Endometrial microvascular endothelial cells (primary cell): ENCODE measurements around the gene PVRIG. TPM values are rescaled to one million over a fixed set of nuclear protein-coding genes. Genes with fewer than 3 reads are reported as not detected.
"Not testable (repeated sequence)": the region's sequence is repeated elsewhere in the genome, so short reads cannot be mapped to it uniquely, and the experiment has no call there.

ENCODE experiments used
- in situ Hi-C: cut with HindIII; loops from 2 replicates; pipeline ENCODE4 v1.10.0; 2017; ENCODE audit warnings: low sequenced_read_pairs, low pct_unique_long_range_greater_than_20kb; ENCODE audit errors: inconsistent ontology term
- total RNA-seq: library from RNA; depleted of rRNA; stranded (reverse); fragments of >200 nt; gene quantifications from one replicate; pipeline ENCODE4 v1.2.3, GENCODE V29; 2015; ENCODE audit errors: inconsistent ontology term

PVRIG gene
- total RNA-seq, 1 donor from 2014 or later, result not detected

- in situ Hi-C loops, result no loop called here
Observed at GRCh38 chr7:100266576-100267354, 47.0 kb downstream of the PVRIG start.

- in situ Hi-C loops, result no loop called here
Observed at GRCh38 chr7:100267648-100268047, 47.9 kb downstream of the PVRIG start.

- in situ Hi-C loops, result not testable (repeated sequence)
Observed at GRCh38 chr7:100268882-100269281, 49.1 kb downstream of the PVRIG start.

- in situ Hi-C loops, result not testable (repeated sequence)
Observed at GRCh38 chr7:100269306-100270045, 49.7 kb downstream of the PVRIG start.

GRCh38 chr7:100270046-100270918 lies 50.5 kb downstream of the PVRIG start:
- in situ Hi-C loops, result not testable (repeated sequence)

Other genes starting within 250 kb of the PVRIG start
- gene AZGP1, start 243.9 kb upstream of the PVRIG start, total RNA-seq, result not detected
- 13.8 TPM for gene ZKSCAN1, start 204.4 kb upstream of the PVRIG start, total RNA-seq
- 6.0 TPM for gene ZSCAN21, start 170.2 kb upstream of the PVRIG start, total RNA-seq
- 14.9 TPM for gene ZNF3, start 138.2 kb upstream of the PVRIG start, total RNA-seq
- gene COPS6, start 131.0 kb upstream of the PVRIG start, total RNA-seq, result 158 TPM
- gene MCM7, start 118.6 kb upstream of the PVRIG start, total RNA-seq, result 168 TPM
- 54.1 TPM for gene AP4M1, start 118.3 kb upstream of the PVRIG start, total RNA-seq
- gene TAF6, start 100.6 kb upstream of the PVRIG start, total RNA-seq, result 101 TPM
- gene CNPY4, start 100.3 kb upstream of the PVRIG start, total RNA-seq, result 28.3 TPM
- 5.1 TPM for gene MBLAC1, start 93.0 kb upstream of the PVRIG start, total RNA-seq
- gene LAMTOR4, start 71.0 kb upstream of the PVRIG start, total RNA-seq, result 170 TPM
- 8.5 TPM for gene TRAPPC14, start 61.2 kb upstream of the PVRIG start, total RNA-seq
- 4.2 TPM for gene GAL3ST4, start 51.3 kb upstream of the PVRIG start, total RNA-seq
- 0.09 TPM for gene GPC2, start 42.6 kb upstream of the PVRIG start, total RNA-seq
- gene STAG3, start 42.0 kb upstream of the PVRIG start, total RNA-seq, result not detected
- gene SPDYE3, start 87.8 kb downstream of the PVRIG start, total RNA-seq, result not detected
- gene PILRB, start 138.2 kb downstream of the PVRIG start, total RNA-seq, result 20.9 TPM
- gene PILRA, start 153.5 kb downstream of the PVRIG start, total RNA-seq, result not detected
- 0.09 TPM for gene ZCWPW1, start 208.8 kb downstream of the PVRIG start, total RNA-seq
- 45.5 TPM for gene MEPCE, start 209.9 kb downstream of the PVRIG start, total RNA-seq
- gene PPP1R35, start 216.5 kb downstream of the PVRIG start, total RNA-seq, result 34.7 TPM
- 8.5 TPM for gene SPACDR, start 244.3 kb downstream of the PVRIG start, total RNA-seq